ENCODE measurements around the gene ARID1B. TPM values are rescaled to one million over a fixed set of nuclear protein-coding genes. Genes with fewer than 3 reads are reported as not detected.

The ARID1B gene
- total RNA-seq, 6 experiments from 2014 or later, result 32.5 to 44.3 (median 36.5) TPM

DNA sequence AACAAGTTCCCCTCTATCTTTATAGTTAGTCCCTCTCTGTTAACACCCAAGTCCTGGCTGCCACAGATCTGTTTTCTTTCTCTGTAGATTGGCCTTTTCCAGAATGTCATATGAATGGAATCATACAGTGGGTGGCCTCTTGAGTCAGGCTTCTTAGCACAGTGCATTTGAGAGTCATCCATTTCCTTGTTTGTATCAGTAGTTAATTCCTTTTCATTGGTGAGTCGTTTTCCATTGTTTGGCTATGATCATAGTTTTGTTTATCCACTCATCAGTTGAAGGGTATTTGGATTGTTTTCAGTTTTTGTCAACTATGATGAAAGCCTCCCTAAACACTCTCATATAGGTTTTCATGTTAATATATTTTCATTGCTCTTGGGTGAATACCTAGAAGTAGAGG is 248.3 kb downstream of the ARID1B start:
- DNase-seq, result peak; percentile 27
- Mint-ChIP-seq H3K4me1 (ENCODE audit: low read depth) (peaks cover 23% of the 10 kb centered on the region), H3K36me3 (ENCODE audit: low read depth) (peaks cover 27% of the 10 kb centered on the region), H3K4me3 (no peak overlapping the region), H3K27me3 (ENCODE audit: insufficient read depth) (no peaks in the 10 kb centered on the region; the same call in 1 of the 2 replicates), H3K27ac (no peak overlapping the region), H3K9me3 (peaks cover 17% of the 10 kb centered on the region)
- no peak for TF ChIP-seq CTCF (IDR thresholded peaks at IDR 0.05)

DNA sequence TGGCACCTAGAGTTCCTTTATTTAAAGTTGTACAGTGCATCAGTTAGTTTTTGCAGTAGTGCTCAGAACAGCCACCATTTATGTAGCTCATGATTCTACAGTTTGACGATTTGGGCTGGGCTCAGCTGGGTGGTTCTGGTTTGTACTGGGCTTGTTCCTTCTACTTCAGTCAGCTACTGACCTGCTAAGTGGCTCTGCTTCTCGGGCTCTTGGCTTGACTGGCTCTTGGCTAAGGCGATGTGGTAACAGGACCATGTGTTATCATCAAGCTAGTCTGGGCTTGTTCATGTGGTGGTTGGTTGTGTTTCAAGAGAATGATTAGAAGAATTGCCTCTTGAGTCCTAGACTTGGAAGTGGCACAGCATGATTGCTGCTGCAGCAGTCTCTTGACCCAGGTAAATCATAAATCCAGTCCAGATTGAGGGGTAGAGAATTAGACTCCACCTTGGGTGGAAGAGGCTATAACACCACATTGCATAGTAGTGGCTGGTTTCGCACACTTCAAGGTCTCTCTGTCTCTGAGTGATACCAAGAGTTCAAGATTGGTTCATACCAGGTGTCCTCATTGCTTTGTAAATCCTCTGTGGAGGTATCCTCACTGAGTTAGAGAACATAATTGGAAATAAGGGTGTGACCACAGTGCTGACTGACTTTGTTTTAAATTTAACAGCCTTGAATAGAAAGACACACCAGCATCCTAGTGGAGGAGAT is 253.0 kb downstream of the ARID1B start:
- no peak for TF ChIP-seq CTCF (IDR thresholded peaks at IDR 0.05)
- H3K36me3 Mint-ChIP-seq (ENCODE audit: low read depth), result peaks cover 22% of the 10 kb centered on the region
- peaks cover 32% of the 10 kb centered on the region for H3K4me1 Mint-ChIP-seq (ENCODE audit: low read depth)
- H3K27me3 Mint-ChIP-seq (ENCODE audit: insufficient read depth), result no peaks in the 10 kb centered on the region; the same call in 1 of the 2 replicates
- no peak for DNase-seq
- H3K9me3 Mint-ChIP-seq, result peaks cover 13% of the 10 kb centered on the region
- H3K27ac Mint-ChIP-seq, result no peak overlapping the region
- no peak overlapping the region for H3K4me3 Mint-ChIP-seq

DNA sequence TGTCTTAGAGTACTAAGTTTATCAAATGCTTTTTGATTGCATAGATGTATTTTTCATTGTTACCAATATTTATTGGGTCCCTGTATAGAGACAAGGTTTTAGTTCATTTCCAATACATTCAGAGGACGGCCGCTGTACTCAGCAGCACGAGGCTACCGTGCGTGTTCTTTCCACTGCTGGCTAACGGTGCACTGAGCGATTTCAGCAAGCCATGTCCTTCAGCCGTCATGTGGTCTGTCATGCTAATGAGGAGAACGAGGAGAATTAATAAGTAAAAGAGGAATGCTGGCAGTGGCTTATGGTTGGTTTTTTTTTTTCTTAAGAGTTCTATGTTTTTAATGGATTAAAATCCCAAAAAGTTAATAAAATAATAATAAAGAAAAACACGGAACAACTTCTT is 253.6 kb downstream of the ARID1B start:
- H3K4me3 Mint-ChIP-seq, result no peak overlapping the region
- peaks cover 26% of the 10 kb centered on the region for H3K4me1 Mint-ChIP-seq (ENCODE audit: low read depth)
- H3K36me3 Mint-ChIP-seq (ENCODE audit: low read depth), result peaks cover 16% of the 10 kb centered on the region; the same call in 1 of the 2 replicates
- H3K27ac Mint-ChIP-seq, result no peak overlapping the region
- peaks cover 6% of the 10 kb centered on the region for H3K9me3 Mint-ChIP-seq
- no peak for DNase-seq
- no peaks in the 10 kb centered on the region; the same call in 1 of the 2 replicates for H3K27me3 Mint-ChIP-seq (ENCODE audit: insufficient read depth)
- no peak for TF ChIP-seq CTCF (IDR thresholded peaks at IDR 0.05)

- H3K36me3 Mint-ChIP-seq (ENCODE audit: low read depth), result peaks cover 5% of the 10 kb centered on the region; the same call in 1 of the 2 replicates
- peak overlapping the region; percentile 93 for H3K4me3 Mint-ChIP-seq
- H3K9me3 Mint-ChIP-seq, result no peaks in the 10 kb centered on the region
- no peaks in the 10 kb centered on the region; the same call in 1 of the 2 replicates for H3K27me3 Mint-ChIP-seq (ENCODE audit: insufficient read depth)
- H3K4me1 Mint-ChIP-seq (ENCODE audit: low read depth), result peaks cover 26% of the 10 kb centered on the region
- H3K27ac Mint-ChIP-seq, result peak overlapping the region; percentile 95; the same call in 1 of the 2 replicates
- no peak for DNase-seq
- no peak for TF ChIP-seq CTCF (IDR thresholded peaks at IDR 0.05)
Observed at GRCh38 chr6:157032923-157033322, 255.7 kb downstream of the ARID1B start.

- Mint-ChIP-seq H3K36me3 (ENCODE audit: low read depth) (peaks cover 5% of the 10 kb centered on the region; the same call in 1 of the 2 replicates), H3K4me1 (ENCODE audit: low read depth) (peaks cover 26% of the 10 kb centered on the region), H3K27me3 (ENCODE audit: insufficient read depth) (no peaks in the 10 kb centered on the region; the same call in 1 of the 2 replicates), H3K4me3 (peak overlapping the region; percentile 93), H3K9me3 (no peaks in the 10 kb centered on the region), H3K27ac (peak overlapping the region; percentile 95)
- DNase-seq, result no peak
- no peak for TF ChIP-seq CTCF (IDR thresholded peaks at IDR 0.05)
Observed at GRCh38 chr6:157033428-157034140, 256.4 kb downstream of the ARID1B start.
